ENCODE measurements around the gene RASD2.

Gene RASD2

DNA sequence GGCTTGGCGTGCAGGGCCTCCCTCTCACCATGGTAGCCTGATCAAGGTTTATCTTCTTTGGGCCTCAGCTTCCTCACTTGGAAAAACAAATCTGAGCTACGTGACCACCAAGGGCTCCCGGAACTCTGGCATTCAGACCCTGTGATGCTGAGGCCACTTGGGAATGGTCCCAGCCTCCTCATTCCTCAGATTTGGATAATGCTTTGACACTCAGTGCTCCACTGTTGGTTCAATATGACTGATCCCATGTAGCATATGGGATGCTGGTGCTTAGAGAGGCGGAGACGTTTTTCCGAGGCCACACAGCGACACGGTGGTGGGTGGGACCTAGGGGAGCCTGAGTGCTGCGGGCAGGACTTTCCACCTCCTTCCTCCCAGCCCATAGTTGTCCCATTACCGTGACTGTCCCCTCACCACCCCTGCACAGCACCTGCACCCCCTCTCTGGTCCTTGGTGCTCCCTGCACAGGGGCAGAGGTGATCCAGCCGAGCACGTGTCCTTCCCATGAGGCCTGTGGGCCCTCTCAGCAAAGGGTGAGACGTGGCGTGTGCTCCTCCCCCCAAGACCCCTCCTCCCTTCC is 53.4 kb downstream of the RASD2 start:
- TF ChIP-seq, protein P1, sequence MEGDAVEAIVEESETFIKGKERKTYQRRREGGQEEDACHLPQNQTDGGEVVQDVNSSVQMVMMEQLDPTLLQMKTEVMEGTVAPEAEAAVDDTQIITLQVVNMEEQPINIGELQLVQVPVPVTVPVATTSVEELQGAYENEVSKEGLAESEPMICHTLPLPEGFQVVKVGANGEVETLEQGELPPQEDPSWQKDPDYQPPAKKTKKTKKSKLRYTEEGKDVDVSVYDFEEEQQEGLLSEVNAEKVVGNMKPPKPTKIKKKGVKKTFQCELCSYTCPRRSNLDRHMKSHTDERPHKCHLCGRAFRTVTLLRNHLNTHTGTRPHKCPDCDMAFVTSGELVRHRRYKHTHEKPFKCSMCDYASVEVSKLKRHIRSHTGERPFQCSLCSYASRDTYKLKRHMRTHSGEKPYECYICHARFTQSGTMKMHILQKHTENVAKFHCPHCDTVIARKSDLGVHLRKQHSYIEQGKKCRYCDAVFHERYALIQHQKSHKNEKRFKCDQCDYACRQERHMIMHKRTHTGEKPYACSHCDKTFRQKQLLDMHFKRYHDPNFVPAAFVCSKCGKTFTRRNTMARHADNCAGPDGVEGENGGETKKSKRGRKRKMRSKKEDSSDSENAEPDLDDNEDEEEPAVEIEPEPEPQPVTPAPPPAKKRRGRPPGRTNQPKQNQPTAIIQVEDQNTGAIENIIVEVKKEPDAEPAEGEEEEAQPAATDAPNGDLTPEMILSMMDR (conservative IDR thresholded peaks at IDR 0.05; ENCODE audit: control insufficient read depth, insufficient read depth, low read depth, low read length) = no peak
- no peak overlapping the region for H3K4me3 ChIP-seq (ENCODE audit: control insufficient read depth, low read depth, low read length)
- no peak for DNase-seq (ENCODE audit: low read depth)

DNA sequence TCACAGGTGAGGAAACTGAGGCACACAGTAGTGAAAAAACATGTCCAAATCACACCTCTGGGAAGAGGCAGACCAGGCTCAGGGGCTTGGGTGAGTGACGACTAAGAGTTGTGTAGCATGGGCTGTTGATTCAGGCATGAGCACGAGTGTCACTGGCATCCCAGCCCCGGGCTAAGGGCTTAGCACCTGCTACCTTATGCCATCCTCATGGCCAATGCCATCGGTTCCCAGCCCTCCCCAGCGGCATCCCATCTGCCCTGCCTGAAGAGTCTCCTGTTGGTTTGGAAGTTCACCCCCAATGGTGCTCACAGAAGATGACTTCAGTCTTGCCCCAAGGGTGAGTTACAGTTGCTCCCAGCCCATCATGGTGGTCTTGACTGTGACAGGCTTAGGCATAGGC is 54.1 kb downstream of the RASD2 start:
- H3K4me3 ChIP-seq (ENCODE audit: control insufficient read depth, low read depth, low read length) = no peak overlapping the region
- no peak for DNase-seq (ENCODE audit: low read depth)
- TF ChIP-seq, protein P1 (conservative IDR thresholded peaks at IDR 0.05; ENCODE audit: control insufficient read depth, insufficient read depth, low read depth, low read length) = no peak

DNA sequence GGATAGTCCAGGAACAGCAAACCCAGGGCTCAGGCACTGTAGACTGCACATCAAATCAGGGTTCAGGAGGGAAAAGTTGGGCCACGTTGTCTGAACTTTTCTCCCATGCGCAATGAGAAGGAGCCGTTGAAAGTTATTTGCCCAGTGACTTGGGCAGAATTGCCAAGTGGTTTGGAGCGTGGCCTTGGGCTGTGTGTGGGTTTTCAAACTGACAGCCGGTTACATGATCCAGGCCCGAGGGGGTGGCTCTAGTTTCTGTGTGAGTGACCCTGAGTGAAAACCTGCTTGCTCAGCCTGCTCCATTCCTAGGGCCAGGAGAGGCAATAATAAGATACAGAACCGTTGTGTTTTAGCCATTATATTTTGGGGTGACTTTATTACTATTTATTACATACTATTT is 56.2 kb downstream of the RASD2 start:
- TF ChIP-seq, protein P1 (conservative IDR thresholded peaks at IDR 0.05; ENCODE audit: control insufficient read depth, insufficient read depth, low read depth, low read length) = no peak
- no peak for DNase-seq (ENCODE audit: low read depth)
- no peak overlapping the region for H3K4me3 ChIP-seq (ENCODE audit: control insufficient read depth, low read depth, low read length)

DNA sequence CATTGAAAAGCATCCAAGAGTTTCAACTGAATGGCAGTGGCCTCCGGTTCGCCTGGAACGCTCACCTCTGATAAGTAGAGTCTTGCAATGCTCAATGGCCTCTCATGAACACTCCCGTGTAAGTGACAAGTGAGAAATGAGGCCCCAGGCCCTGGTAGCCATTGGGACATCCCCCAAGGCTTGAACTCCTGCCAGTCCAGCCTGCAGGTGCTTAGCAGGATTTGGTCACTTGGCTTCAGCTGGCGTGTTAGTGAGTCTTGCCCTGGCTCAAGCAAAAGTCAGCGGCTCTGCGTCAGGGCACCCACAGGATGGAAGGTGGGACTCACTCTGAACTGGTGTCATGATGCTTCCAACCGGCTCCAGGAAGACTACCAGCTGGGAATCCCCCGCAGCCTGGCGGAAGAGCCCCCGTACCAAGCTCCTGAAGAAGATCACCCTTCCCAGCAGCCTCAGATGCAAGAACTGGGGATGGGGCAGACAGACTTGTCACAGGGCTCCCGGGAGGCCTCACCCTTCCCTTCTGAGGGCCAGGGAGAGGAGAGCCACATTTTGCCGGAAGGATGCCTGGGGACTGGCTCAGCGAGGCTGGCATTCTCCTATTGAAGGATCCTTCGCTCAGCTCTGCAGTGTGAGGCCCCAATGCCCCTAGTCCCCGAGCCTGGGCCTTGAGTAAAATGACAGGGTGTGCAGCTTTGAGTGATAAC is 57.2 kb downstream of the RASD2 start:
- no peak overlapping the region for H3K4me3 ChIP-seq (ENCODE audit: control insufficient read depth, low read depth, low read length)
- no peak for DNase-seq (ENCODE audit: low read depth)
- TF ChIP-seq, protein P1 (conservative IDR thresholded peaks at IDR 0.05; ENCODE audit: control insufficient read depth, insufficient read depth, low read depth, low read length) = no peak

DNA sequence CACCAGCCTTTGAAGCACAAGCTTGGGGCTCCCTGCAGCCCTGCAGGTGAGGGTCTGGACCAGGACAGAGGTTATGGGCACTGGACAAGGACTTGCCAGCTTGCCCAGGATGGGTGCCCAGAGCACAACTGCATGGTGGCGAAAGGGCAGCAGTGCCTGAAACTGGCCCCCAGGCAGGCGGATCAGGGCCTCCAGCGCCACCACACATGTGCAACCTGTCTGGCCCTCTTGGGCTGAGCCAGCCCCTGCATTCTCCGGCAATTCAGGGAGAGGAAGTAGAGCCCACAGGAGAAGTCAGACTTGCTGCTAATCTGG is 57.7 kb downstream of the RASD2 start:
- DNase-seq (ENCODE audit: low read depth) = no peak
- H3K4me3 ChIP-seq (ENCODE audit: control insufficient read depth, low read depth, low read length) = no peak overlapping the region
- TF ChIP-seq, protein P1 (conservative IDR thresholded peaks at IDR 0.05; ENCODE audit: control insufficient read depth, insufficient read depth, low read depth, low read length) = no peak

DNA sequence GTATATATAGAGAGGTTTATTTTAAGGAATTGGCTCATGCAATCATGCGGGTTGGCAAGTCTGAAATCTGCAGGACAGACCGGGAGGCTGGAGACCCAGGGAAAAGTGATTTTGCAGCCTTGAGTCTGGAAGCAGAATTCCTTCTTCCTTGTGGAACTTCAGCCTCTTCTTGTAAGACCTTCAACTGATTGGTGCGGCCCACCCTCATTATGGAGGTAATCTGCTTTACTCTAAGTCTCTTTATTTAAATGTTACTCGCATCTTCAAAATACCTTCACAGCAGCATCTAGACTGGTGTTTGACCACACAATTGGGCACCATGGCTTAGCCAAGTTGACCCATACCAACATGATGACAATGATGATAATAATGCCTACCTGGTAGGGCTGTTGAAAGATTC is 58.7 kb downstream of the RASD2 start:
- TF ChIP-seq, protein P1 (conservative IDR thresholded peaks at IDR 0.05; ENCODE audit: control insufficient read depth, insufficient read depth, low read depth, low read length) = no peak
- DNase-seq (ENCODE audit: low read depth) = no peak
- no peak overlapping the region for H3K4me3 ChIP-seq (ENCODE audit: control insufficient read depth, low read depth, low read length)

Measured in fibroblast of mammary gland (primary cell).